ENCODE results near the gene SPACA7.
"Not testable (repeated sequence)": the region's sequence is repeated elsewhere in the genome, so short reads cannot be mapped to it uniquely, and the experiment has no call there.

The SPACA7 gene

DNA sequence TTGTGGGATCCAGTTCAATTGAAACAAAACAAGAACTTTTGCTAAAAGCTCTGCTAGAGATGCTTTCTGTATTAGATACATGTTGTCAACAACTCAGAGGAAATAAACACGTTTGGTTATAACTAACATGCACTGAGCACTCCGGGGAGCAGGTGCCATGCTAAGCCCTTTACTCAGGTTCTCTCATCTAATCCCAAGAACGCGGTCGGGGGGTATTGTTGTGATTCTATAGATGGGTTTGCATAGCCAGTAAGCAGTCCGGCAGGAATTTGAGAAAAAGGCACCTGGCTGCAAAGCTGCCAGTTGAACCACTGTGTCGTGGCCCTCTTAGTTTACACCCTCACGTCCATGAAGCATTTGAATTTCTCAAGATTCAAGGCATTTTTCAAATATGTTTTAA, 24.3 kb upstream of the SPACA7 start:
- DNase-seq = no peak

- no peak for DNase-seq
These were observed 22.3 kb upstream of the SPACA7 start for GRCh38 chr13:112353856-112354255.

DNA sequence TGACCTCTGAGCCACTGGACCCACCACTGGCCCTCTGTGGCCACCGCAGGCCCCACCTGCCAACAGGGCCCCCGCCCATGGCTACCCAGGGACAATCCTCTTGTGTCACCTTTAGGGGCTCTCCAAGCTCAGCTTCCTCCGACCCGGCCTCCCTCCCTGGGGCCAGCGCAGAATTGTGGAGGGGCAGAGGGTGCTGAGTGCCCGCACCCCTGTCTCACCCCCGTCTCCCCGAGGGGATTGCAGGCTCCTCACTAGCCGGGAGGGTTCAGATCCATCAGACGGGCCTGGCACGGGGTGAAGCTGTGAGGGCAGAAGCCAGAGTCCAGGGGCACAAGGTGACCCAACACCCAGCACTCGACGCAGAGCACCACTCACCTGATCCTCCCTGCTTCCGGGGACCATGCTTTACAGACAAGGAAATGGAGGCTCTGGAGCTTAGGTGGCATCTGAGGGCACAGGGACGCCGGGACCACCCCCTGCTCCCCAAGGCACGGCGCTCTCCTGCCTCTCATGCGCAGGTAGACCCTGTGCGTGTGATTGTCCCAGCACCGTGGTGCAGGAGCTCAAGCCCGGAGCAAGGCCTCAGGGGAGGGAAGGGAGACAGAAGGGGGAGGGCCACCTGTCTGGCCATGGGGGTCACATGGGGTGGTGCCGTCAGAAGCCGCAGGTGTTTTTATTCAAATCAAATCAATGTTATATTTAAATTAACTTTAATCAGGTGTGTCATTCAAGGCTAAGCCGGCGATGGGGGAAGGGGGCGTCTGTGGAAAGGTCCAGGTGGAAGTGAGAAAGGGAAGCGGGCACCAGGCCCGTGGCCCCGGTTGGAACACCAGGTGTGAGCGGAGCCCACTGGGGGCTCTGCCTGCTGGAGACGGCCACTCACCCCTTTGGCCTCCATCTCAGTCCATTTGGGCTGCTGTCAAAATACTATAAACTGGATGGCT, 21.6 kb upstream of the SPACA7 start:
- DNase-seq = no peak

DNA sequence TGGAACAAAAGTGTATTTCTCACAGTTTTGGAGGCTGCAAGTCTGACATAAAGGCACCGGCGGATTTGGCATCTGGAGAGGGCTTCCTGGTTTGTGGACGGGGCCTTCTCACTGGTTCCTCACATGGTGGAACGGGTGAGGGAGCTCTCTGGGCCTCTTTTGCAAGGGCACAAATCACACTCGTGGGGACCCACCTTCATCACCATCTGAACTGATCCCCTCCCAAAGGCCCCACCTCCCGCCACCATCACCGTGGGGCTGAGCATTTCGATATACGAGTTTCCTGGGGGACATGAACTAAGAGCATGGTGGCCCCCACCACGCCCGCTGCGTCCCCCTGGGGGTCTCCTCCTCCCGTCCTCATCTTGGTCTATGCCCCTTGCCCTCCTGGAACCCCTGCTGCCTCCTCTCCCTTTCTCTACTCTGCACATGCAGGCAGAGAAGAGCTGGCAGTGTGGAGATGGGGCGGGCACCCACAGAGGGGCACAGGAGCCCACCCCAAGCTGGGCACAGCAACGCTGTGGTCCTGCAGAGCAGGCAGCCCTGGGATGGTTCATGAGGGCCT, 20.8 kb upstream of the SPACA7 start:
- no peak for DNase-seq

GRCh38 chr13:112356190-112356589, 20.0 kb upstream of the SPACA7 start:
- DNase-seq = no peak

- no peak for DNase-seq
These were observed 18.0 kb upstream of the SPACA7 start for GRCh38 chr13:112358156-112358555.

- DNase-seq = no peak
These were observed 14.1 kb upstream of the SPACA7 start for GRCh38 chr13:112362021-112362420.

DNA sequence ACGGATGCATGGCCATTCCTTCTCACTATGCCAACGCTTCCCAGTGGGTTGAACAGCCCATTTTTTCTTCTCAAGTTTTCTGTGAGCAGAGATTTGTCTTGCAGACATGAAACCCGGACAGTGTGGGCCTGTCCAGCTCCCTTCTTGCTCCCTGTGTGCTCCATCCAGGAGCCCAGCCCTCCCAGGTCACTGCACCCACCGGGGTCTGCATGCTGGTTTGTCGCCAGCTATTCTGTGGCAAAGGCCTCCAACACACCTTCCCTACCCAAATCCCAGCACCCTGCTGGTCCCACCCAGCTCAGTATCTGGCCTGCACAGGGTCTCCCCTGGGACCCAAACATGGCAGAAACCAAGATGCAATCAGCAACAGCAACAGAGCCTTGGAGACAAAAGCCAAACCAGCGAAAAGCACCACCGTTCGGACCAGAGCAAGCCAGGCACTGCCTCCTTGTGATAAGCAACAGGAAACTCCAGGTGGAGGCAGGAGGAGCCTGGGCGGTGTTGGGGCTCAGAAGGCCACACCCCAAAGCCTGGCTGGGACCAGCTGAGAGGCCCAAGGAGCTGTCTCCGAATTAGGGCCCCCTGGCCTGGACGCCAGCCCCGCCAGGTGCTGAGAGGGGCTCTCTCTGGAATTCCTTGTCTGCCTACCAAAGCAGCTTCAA, 12.2 kb upstream of the SPACA7 start:
- no peak for DNase-seq

- DNase-seq = no peak
These were observed 9.1 kb upstream of the SPACA7 start for GRCh38 chr13:112366907-112367646.

DNA sequence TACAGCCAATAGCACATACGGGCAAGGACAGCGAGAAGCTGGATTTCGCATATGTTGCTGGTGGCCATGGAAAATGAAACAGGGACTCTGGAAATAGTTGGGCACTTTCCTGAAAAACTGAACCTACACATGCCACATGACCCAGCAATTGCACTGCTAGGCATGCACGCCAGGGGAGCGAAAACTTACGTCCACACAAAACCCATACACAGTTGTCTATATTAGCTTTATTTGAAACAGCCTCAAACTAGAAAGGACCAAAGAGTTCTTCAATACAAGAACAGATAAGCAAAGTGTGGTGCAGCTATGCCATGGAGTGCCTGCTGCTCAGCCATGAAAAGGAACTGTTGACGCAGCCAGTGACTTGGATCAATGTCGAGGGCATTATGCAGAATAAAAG, 7.3 kb upstream of the SPACA7 start:
- no peak for DNase-seq

DNA sequence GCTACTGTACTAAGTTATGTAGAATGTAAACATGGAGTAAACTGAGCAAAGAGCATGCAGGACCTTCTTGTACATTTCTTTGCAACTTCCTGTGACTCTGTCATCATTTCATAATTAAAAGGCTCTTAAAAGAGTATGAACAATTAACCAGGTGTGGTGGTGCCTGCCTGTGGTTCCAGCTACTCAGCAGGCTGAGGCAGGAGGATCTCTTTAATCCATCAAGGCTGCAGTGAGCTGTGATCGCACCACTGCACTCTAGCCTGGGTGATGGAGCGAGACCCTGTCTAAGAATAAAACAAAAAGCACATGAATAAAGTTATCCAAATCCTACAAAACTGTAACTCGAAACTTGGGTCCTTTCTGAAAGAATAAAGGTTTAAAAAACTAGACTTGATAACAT, 5.8 kb upstream of the SPACA7 start:
- no peak for DNase-seq

GRCh38 chr13:112374271-112374670, 1.9 kb upstream of the SPACA7 start:
- no peak for DNase-seq

DNA sequence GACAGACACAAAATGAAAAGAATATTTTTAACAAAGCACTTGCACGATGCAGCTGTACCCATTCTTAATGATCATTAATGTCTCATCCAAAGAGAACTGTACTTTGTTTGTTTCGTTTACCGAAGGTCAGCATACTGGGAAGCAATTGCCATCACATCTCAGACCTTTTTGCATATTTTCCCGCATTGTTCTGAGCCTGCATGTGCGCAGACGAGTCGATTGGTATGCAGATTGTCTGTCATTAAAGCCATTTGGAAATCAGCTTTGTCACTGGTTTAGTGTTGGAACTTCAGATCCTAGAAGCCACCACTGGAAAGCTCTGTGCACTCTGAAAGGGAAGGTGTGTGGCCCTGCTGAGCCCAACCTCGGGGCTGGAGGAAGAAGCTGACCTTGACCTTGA, 15.6 kb downstream of the SPACA7 start:
- no peak for DNase-seq

DNA sequence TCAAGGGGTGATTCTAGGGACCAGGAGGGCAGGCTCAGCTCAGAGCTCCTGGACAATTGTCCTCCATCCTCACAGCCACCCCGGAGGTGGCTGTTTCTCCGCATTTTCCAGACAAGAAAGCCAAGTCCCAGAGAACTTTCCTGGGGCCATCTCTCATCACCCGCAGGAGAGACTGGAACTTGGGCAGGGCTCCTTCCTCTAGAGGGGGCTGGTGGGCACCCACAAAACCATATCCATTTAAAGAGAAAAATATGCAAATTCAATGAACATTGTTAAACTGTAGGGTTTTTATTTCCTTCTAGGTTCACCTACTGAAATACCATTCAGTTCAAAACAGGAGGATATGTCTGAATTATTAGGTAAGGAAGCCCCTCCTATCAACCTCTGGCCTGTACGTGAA, 16.6 kb downstream of the SPACA7 start:
- no peak for DNase-seq

GRCh38 chr13:112395022-112395421, 18.9 kb downstream of the SPACA7 start:
- DNase-seq = not testable (repeated sequence)

DNA sequence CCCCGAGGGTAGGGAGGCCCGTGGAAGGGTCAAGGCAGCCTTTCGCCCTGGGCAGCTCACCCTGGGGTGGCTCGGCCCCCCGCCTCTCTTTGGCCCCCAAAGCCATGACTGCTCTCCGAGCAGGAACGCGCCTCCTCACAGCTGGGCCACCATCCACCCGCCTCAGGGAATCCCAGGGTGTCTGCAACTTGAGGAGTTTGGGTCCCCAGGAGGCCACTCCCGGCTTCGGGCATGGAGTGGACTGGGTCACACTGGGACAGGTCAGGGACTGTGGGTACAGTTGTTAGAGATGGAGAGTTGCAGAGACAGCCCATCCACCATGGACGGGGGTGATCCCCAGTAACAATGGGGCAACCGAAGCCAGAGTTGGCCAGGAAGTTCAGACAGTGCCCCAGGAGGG, 19.8 kb downstream of the SPACA7 start:
- not testable (repeated sequence) for DNase-seq

DNA sequence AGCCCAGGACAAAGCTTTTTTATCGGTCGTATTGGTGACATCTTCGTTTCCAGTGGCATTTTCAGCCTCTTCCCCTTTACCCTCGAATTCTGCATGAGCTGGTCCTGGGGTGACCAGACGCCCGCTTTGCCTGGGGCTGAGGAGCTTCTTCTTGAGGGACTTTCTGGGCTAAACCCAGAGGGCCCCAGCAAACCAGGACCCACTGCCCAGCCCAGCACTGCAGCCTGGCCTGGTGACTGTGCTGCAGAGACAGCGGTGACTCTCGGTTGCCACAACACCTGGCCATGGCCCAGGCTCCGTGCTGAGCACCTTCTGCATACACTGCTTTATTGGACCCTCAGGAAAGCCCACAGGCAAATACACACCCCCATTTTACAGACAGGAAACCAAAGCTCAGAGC, 21.0 kb downstream of the SPACA7 start:
- DNase-seq = no peak

DNA sequence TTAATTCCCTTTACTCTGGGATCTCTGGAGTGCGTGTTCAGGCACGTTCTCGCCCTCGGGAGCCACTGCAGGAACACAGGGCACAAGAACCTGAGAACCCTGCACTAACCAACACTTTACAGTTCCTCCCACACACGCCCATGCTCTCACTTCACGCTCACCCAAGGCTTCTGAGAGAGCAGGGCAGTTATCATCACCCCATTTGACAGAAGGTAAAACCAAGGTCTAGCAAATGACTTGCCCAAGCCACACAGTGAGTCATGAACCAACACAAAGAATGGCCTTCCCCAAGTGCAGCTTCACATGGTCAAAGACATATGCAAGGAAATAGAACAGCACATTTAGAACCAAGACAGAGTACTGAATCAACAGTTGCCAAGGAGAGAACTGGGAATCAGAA, 22.2 kb downstream of the SPACA7 start:
- DNase-seq = not testable (repeated sequence)

- not testable (repeated sequence) for DNase-seq
These were observed 33.7 kb downstream of the SPACA7 start for GRCh38 chr13:112409828-112410227.

DNA sequence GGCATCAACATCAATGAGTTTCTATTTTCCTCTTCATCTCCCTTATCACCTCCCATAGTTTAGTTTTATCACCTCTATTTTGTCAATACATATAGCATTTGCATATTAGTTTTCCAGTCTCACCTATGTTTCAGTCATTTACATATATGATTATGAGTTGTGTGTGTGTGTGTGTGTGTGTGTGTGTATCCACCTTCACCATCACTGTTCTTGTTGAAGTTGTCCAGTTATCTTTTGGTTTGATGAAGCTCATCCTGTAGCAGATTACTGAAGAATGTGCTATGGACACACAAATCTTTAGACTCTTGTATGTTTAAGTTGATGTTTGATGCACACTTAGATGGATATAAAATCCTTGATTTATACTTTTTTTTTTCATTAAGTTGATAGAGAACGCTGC, 40.5 kb downstream of the SPACA7 start:
- no peak for DNase-seq

DNA sequence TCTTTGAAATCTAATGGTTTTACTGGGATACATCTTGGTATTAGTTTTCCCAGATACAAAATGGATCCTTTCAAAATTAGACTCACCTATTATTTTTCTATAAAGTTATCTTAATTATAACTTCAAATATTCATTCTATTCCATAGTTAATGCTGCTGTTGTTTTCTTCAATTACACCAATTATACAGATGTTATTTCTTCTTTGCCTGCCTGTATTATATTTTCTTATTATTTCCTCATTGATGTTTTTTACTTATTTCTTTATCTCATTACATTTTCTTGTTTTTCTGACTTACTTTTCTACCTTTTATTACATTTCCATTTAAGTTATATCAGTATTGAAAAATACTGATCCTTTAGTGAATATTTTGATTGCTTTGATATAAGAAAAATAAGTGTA, 40.9 kb downstream of the SPACA7 start:
- no peak for DNase-seq

DNA sequence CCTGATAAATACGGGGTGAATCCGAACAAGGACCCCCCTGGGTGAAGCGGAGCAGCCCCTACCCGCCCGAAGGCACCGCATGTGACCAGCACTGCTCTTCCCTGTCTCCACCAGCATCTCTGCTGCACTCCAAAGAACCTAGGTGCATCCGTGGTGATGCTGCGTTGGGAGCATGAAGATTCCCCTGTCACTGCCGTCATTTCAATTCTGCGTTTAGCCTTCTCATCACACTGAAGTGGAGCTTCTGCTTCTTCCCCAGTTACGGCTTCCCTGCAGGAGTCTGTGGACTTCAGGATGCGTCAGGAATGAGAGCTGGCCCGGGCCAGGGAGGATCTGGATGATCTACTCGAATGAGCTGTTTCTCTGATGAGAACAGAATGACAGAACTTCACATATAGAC, 47.9 kb downstream of the SPACA7 start:
- DNase-seq = no peak

- no peak for DNase-seq
These were observed 52.5 kb downstream of the SPACA7 start for GRCh38 chr13:112428704-112429103.
